Activated T-cell treated with anti-CD3 and anti-CD28 coated beads for 24 hours (primary cell): ENCODE results near the gene TSR1.

Experiments used
- DNase-seq: peaks from one replicate; pipeline ENCODE4 v3.0.0-alpha.2; 2020; ENCODE audit warnings: low read depth

TSR1 gene

DNA sequence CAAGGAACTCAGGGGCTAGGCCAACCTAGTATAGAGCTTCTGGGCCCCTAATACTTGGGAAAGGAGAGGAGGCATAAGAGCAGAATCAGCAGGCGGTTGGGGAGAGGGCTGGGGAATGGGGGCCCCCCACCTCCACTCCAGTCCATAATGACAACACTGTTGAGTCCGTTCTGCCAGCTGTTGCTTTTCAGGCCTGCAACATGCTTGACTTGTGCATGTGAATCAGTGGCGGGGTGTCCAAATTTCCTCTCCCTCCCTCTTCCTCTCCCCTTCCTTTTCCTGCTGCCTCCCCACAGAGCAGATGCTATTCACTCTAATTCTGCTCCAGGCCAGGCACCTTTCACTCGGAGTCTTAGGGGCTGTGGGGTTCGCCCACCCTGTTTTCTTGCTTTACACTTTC, 32.8 kb upstream of the TSR1 start:
- DNase-seq: no peak

DNA sequence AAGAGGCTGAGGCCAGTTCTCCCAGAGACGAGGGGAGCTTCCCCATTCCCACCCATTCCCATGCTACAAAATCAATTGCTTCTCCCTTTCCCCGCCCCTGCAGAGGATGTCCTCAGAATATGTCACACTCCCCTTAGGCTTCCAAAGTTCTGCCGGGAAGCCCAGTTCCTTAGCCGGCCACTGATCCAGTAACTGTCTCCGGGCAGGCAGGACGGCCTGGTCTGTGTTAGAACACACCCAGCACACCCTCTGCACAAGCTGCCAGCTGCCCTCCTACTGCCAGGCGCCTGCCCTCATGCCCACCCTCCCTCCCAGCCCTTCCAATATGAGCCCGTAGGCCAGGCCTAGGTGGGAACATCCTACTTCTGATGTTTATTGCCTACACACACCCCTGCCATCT, 32.1 kb upstream of the TSR1 start:
- no peak for DNase-seq

DNA sequence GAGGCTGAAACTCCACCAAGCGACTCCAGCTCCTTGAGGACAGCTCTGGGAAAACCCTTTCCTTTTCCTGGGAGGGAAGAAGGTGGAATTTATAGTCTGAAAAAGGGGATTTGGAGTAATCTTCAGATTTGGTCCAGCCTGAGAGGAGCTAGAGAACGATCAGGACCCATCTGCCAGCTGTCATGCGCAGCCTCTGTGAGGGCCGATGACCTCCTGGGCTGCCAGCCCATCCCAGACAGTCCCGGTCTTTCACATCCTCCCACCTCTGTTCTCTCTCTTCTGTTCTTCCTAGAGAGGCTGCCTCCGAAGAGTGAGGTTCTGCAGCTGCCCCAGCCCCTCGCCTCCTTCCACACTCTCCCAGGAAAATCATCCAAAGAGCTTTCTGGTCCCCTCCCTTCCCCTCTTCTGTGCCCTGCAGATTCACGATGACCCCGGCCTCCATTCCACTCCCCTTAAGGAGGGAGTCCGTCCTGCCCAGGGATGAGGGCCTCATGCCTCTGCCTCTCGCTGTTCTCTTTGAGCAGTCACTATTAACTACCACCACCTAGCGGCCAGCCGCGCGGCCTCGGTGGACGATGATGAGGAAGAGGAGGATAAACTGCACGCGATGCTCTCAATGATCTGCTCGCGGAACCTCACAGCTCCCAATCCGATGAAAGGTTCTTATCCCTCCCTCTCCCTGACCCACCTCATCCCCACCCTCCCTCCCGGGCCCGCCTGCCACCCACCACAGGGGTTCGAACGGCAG, 30.7 kb upstream of the TSR1 start:
- DNase-seq: no peak

DNA sequence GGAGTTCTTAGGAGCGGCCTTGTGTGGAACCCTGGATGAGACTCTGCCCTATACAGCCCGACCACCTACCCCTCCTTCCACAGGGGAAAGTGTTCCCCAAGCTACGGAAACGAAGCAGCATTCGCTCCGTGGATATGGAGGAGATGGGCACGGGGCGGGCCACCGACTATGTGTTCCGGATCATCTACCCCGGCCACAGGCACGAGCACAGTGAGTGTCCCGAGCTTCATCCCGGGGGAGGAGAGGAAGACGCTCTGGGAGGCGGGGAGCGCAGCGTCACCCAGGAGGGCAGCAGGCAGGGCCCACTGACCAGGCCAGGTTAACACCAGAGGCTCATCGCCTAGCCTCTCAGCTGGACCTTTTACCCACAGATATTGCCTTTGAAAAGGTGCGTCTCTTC, 28.9 kb upstream of the TSR1 start:
- DNase-seq: no peak

DNA sequence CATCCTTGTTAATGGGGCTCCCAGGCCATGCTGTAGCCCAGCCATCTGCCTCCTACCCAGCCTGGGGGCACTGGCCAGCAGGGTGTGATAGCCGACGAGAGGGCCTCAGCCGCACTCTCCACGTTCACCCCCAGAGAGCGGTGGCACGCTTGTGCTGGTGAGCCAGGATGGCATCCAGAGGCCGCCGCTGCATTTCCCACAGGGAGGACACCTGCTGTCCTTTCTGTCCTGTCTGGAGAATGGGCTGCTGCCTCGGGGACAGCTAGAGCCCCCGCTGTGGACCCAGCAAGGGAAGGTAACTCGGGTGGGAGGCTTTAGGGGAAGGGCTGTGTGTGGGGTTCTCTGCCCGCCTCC, 28.5 kb upstream of the TSR1 start:
- no peak for DNase-seq

DNA sequence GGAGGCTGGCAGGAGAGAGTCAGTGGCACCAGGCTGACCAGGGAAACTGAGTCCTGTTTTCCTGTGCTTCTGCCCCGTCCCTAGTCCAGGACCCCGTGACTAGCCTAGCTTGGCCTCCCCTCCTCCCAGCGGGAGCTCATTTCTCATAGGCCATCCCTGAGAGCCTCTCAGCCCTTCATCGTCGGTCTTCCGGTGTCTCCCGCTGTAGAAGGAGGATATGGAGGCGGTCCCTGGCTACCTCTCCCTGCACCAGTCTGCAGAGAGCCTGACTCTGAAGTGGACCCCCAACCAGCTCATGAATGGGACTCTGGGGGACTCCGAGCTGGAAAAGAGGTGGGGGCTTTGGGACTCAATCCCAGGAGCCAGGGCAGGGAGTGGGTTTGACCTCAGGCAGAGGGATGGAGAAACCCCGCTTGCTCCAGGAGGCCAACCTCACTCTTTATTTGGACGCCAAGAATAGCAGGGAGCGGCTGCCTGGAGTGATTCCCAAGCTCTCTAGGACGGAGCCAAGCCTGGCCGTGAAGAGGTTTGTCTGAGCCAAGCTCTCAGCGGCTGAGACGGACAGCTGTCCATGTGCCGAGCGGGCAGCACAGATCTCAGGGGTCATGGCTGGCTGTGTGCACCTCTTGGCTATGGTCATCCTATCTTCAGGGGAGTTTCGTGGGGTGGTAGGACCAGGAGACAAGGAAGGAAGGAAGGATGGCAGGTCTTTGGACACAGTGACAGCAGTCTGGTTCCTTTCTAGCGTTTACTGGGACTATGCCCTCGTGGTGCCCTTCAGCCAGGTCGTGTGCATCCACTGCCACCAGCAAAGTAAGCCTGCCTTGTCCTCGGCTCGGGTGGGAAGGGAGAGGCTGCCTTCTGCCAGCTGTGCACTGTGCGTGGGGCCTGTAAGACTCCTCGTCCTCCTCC, 27.9 kb upstream of the TSR1 start:
- DNase-seq: no peak

DNA sequence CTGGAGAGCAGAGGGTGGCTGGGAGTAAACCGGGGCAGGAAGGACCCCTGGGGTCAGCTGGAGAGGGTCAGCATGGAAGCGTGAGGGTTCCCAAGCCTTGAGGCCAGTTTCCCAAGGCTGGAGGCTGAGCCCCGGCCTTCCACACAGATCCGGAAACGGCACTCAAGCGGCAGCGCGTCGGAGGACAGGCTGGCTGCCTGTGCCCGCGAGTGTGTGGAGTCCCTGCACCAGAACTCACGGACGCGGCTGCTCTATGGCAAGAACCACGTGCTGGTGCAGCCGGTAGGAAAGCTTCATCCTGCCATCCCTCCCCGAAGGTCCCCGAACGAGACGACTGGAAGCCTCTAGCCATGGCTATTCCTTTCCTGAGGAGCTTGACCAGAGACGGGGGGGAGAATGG, 27.1 kb upstream of the TSR1 start:
- no peak for DNase-seq

DNA sequence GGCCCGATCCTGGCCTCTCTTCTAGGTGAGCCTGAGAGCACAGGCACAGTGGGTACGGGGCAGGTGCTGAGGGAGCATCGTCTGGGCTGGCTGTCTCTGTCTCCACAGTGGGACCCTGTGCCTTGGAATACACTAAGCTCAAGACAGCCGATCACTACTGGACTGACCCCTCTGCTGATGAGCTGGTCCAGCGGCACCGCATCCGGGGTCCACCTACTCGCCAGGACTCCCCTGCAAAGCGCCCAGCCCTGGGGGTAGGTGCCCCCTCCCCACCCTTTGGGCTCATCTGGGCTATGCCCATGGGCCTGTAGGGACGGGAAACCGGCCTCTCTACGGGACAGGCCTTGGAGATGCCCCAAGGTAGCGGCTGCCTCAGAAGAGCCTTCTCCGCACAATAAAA, 26.6 kb upstream of the TSR1 start:
- DNase-seq: no peak

DNA sequence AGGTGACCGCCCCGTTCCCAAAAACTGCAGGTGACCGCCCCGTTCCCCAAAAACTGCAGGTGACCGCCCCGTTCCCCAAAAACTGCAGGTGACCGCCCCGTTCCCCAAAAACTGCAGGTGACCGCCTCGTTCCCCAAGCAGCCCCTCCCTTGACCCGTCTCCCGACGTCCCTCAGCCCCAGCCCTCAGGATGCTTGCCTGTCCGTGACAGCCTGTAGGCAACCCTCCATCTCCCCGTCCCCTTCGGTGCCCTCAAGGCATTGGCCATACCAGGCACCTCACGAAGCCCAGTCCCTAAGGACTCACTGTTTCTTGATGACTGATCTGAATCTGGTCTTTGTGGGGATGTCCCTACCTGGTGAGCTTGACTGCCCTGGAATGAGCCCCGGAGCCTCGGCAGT, 26.2 kb upstream of the TSR1 start:
- DNase-seq: no peak

DNA sequence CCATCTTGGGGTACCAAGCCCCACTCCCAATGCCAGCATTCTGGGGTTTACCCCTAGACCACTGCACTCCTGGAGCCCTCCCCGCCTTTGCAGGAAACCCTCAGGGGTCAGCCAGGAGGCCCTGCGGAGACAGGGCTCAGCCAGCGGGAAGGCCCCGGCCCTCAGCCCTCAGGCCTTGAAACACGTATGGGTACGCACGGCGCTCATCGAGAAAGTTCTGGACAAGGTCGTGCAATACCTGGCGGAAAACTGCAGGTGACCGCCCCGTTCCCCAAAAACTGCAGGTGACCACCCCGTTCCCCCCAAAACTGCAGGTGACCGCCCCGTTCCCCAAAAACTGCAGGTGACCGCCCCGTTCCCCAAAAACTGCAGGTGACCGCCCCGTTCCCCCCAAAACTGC, 25.8 kb upstream of the TSR1 start:
- DNase-seq: no peak

DNA sequence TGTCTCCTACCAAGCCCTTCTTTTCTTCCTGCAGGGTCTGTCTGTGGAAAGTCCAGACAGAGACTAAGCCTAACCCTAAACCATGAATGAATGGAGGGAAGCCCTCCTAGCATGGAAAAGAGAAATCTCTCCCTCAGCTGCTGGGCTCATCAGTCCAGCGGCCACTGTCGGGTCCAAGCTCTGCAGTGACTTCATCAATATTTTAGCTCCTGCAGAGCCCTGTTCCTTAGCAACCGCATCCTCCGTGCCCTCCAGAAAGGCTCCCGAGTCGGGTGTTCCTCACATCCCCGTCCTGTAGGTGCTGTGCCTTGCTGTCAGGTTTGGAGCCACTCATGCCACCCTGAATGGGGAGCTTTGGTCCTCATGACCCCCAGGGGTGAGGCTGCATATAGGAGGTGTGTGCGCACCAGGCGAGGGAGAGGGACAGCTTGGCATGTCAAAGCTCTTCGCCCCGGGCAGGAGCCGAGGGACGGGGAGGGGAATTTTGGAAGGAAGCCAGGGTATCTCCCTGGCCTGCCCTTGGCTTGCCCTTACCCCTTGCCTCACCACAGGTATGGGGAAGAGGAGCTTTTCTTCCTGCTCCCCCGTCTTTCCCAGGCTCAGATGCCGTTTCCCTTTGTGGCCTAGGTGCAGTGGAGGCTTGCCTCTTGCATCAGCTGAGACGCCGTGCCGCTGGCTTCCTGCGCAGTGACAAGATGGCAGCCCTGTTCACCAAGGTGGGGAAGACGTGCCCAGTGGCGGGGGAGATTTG, 24.9 kb upstream of the TSR1 start:
- no peak for DNase-seq

DNA sequence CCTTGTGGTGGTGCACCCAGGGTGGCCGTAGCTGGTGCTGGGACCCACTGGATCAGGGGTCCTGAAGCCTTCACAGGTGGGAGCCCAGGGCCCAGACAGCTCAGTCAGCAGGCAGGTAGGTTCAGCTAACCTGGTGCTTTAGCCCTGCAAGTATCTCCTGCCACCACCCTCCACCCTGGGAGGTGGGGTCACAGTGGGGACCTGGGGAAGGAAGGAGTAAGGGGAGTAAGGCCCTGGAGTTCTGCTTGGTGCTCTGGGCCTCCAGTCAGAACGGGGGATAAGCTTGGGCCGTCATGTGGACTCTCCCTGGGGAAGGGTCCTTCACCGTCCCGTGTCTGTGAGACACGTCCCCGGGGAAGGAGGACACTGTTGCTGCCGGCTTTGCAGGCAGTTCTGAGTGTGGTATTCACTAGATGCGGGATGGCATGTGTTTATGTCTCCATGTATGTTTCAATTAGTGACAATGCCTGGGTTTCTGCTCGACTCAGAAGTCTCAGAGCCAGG, 21.7 kb upstream of the TSR1 start:
- DNase-seq: no peak

DNA sequence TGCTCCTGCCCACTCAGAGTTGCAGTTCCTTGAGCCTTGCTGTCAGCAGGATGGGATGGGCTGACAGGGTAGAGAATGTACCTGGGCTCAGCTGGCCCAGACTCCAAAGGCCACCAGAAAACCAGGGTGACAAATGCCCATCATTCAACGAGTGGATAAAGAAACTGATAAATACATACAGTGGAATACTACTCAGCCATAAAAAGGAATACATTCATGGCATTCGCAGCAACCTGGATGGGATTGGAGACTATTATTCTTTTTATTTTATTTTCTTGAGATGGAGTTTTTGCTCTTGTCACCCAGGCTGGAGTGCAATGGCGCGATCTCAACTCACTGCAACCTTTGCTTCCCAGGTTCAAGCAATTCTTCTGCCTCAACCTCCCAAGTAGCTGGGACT, 21.0 kb upstream of the TSR1 start:
- DNase-seq: no peak

DNA sequence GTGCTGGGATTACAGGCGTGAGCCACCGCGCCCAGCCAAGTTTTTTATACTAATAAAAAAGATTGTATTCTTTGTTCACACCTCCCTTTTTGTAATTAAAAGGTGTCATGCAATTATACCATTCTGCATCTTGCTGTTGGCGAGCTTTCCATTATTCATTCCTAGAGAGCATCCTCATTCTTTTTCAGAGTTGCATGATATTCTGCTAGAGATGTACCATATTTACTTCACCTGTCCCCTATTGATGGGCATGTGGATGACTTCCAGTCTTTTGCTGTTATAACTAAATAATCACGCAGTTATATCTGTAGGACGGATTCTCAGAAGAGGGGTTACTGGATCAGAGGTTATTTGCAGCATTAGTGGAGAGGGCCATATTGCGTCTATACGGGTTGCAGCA, 18.1 kb upstream of the TSR1 start:
- DNase-seq: no peak

DNA sequence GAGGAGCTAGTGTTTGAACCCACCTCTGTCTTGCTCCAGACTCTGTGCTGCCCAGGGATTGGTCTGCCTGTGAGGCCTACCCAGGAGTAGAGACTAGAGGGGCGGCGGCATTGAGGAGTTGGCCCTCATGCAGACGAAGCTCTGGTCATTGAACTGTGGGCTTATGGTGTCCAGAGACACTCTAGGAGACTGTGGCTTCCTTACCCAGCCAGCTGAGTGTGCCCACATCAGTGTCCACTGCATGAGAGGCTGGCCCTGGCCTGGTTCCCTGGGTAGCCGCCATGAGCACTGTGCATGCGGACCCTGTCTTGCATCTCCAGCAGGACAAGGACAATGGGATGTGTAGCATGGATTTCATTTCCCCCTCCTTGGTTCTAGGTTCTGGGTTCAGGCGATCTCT, 15.0 kb upstream of the TSR1 start:
- DNase-seq: no peak

DNA sequence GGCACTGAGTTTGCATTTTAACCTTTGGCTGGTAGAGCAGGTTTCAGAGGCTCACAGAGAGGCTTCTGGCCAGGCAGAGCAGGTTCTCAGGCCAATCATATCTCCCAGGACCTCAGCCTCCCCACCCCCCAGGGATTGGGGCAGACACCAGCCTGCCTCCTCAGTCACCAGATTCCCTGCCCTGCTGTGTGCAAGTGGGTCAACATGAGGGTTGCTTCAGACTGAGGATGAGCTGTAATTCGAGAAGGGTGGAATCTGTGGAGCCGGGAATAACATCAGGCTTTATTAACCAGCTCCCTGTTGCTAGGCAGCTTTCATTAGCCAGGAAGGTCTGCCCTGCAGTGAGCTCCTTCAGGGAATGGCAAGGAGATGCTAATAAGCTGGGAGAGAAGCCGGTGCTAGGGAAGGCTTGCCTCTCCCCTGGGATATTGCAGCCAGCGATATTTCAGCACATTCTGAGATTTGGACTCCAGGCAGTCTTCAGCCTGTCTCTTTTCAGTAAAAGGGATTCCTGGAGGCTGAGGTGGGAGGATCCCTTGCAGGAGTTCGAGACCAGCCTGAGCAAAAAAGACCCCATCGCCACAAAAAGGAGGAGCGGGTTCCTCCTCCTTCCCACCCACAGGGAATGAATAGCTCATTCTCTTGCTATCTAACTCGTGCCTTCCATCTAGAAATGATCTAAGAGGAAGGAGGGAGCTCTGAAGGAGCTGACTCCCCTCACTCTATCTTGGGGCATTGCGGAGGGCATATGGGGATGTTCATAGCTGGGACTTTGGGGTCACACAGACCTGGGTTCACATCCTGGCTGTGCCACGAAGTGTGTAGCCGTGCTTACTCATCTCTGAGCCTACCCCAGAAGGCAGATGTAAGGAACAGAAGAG, 11.8 kb upstream of the TSR1 start:
- no peak for DNase-seq

DNA sequence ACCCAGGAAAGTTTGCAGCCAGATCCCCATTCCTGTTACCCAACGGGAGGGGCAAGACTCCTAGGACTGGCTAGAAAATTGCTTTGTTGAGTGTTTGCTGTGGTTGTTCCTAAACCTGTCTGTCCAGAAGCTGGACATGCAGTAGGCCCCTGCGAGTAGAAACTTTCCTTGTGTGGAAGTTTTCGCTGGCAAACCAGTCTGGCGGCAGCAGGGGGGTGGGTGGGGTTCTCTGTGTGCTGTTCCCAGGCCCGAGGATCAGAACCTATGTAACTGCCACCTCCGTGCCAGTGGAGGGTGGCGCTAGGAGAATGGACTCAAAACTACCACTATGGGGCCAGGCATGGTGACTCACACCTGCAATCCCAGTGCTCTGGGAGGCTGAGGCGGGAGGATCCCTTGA, 10.2 kb upstream of the TSR1 start:
- no peak for DNase-seq

DNA sequence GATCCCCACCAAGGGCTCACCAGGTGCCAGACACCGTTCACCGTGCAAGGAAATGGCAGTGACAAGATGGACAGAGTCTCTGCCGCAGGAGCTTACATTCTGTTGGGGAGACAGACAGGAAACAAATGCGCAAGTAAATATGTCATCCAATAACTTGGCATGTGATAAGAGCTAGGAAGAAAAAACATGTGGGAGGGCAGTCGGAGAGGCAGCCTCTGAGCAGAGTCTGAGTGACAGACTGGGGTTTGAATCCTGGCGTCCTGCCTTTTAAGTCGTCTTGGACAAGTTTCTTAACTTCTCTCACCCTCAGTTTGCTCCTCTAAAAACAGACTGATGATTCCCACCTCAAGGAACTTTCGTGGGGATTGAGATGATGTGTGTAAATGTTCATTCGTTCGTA, 8.3 kb upstream of the TSR1 start:
- no peak for DNase-seq

DNA sequence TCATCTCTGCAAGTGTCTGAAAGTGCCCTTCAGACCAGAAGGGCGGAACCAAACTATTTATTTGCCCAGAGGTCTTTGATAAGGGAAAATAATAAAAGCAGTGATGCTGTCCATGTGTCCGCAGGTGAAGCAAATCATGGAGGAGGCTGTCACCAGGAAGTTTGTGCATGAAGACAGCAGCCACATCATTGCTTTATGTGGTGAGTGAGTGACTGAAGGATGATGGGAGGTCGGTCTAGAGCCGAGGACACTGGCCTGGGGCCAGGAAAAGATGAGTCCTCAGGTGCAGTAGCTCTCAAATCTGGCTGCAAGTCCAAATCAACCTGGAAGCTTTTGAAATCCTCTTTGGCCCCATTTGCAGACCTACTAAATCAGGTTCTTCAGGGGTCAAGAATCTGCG, 7.2 kb upstream of the TSR1 start:
- DNase-seq: no peak

DNA sequence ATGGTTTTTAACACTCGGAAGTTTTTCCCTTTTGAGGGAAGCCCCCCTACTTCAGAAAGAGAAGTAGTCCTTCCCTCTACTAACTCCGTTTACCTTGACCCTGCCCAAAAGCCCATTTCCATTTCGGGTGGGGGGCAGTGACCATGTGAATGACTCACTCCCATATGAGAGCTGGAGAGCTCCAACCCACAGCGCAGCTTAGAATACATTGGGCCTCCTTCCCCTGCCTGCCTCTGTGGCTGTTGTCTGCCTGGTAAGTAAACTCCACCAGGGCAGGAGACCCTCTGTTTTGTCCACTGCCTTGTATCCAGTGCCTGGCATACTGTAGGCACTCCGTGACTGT, 2.0 kb upstream of the TSR1 start:
- DNase-seq: no peak

DNA sequence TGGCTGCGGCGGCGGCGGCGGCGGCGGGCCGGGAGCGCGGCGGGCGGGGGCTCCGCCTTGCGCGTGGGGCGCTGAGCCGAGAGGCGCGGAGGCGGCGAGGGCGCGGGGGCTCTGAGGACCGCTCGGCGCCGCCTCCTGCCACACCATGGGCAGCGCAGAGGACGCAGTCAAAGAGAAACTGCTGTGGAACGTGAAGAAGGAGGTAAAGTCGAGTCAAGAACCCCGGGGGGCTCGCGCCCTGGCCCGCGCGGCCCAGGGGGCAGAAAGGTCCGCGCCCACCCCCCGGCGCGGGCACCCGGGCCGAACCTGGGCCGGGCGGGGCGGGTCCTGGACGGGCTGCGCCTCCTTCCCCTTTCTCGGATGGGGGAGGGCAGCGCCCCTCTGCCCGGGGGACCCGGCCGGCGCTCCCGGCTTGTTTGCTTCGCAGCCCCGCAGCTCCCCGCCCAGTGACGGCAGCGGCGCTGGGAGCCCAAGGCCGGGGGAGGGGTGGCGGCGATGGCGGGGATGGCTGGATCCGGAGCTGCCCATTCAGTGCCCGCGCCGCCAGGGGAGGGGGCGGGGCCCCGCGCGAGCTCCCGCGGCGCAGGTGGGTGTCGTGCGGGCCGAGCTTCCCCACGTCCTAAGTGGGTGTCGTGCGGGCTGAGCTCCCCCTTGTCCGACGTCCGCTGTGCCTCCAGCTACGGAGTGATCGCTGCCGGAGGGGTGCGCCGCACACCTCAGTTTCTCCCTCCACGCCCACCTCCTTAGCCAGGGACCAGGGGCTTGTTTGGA, 1.5 kb upstream of the TSR1 start:
- DNase-seq: no peak
